ENCODE data around the gene MASP1.

Gene MASP1

DNA sequence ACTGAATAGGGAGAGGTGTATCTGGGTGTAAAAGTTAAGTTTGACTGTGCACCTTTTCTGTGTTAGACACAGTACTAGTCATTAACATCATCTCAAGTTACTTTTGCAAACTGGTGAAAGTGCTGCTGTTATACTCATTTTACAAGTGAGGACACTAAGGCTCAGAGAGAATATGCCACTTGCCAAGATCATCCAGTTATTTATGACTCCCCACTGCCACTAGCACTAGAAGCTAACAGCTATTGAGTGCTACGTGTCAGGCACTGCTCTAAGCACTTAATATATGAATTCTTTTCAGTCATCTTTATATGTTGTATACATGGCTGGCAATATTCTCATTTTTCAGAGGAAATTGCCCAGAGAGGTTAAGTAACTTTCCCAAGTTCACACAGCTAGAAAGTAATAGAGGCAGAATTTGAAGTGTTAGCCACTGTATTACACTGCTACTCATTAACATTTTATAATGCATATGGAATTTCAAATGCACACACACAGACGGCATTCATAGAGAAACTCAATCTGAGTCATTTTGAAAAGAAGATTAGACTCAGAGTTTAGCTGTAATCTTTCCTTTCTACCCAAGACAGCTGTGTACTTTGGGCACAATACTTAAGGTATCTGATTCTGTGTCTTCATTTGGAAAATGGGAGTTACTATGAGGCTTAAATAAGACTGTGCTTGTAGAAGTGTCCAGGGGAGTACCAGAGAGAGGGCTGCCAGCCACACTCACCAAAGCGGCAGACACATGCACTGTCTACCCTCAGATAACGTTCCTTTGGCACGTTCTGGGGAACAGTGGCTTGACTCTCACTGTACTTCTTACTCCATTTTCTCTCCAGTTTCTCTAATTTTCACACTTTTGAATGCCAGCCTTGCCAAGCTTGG is 1.3 kb upstream of the MASP1 start:
- no peak for DNase-seq

DNA sequence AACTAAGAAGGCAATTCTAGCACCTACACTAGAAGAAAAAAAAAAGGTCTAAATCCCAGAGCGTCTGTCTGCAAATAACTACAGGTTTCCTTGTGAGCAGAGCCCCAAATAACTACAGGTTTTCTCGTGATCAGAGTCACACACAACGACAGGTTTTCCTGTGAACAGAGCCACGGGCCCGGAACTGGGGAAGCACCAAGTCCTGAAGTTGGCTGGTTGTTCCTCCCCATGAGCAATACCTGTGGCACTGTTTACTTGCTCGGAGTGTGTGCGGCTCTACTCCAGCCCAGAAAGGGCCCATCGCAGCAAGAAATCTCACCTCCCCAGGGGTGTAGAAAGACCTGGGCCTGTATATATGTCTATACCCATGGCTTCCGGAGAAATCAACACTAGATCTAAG is 644 bp upstream of the MASP1 start:
- DNase-seq: no peak

DNA sequence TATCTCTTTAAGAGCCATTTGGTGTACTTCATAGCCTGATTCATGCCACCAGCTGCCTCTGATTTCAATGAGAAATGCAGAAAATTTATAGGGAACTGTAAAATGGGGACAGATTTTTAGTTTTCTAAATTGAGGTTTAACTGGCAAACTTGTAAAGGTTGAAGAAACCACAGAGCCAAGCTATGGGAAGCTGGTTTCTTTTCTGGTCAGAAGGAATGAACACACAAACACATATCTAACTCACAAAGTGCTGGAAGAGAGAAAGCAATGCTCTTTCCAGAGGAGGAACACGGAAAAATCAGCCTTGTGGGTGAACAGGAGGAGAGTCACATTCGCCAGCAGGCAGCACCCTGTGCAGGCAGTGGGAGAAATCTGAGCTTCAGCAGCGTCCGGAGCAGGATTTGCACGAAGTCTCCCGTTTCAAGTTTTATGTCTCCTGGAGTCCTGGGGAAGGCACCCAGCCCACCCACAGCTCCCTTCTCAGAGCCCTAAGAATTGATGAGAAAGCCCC is 481 bp downstream of the MASP1 start:
- DNase-seq: no peak

DNA sequence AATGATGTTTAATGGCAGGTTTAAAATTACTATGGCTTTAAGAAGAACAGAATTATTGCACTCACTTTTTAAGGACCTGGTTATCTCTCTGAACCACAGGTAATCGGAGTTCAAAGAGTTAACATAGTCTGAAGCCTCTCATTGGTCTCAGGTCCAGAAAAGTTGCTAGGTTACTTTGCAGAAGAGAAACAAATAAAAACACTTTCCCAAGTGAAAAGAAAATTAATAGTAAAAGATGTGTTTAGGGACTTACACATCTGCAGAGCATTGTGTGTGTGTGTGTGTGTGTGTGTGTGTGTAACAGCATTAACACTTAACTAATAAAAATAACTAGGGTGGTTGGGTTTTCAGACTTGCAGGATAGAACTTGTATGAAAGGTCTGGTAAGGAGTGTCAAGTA is 1.0 kb downstream of the MASP1 start:
- no peak for DNase-seq

DNA sequence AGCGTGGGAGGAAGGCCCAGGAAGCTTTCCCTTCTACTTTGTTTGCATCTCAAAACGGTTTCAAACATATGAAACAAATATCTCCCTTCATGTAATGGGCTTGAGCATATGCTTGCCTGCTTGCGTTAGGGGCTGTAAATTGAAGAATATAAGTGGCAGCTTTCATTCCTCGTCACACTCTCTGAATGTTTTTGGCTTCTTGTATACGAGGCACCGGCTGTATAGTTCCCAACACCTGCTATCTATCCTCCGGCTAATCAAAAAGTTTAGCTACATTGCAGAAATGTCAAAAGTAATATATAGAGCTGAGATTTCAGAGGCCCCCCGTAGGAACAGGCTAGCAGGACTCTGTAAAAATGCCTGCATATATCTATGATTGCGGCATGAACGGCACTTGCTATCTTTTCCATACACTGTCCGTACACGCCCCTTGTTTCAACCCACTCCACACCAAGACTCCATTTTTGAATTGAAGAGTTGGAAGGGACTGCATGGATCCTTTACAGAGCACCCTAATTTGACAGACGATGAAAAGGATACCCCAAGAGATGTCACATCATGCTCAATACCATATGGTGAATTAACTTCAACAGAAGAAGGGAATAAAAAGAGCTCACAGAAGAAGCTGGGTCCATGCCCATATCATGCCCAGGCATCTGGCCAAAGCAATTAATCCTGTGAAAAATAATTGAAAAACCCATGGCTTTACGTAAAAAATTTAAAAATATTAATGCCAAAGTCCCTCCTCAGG is 2.5 kb downstream of the MASP1 start:
- no peak for DNase-seq

DNA sequence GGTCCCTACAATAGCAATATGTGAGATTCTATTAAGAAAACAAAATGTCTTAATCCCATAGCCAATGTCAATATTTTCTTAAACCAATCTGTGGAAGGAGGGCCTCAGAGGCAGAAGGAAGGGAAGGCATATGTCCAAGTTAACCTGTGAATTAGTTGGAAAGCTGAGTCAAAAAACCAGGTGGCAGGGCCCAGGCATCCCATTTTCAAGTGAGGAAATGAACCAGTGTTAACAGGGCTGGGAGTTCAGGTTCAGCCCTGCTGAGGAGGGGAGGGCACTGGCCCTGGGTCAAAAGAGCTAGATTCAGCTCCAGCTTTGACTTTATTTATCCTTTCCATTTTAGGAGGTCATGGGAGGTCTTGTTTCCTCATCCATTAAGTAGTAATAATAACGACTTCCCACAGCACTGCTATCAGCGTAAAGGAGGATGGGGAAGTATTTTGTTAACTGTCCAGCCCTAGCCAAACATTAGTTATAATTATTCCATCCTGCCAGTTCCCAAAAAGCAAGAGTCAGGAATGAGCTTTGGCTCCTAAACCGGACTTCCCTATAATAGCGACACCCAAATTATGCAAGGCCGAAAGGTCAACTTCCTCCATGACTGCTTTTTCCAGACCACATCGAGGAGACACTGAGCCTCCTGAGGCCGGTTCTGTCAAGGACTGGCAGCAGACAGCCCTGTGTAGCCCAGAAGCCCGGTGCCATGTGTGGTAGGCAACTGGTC is 3.2 kb downstream of the MASP1 start:
- peak; percentile 81 for DNase-seq

DNA sequence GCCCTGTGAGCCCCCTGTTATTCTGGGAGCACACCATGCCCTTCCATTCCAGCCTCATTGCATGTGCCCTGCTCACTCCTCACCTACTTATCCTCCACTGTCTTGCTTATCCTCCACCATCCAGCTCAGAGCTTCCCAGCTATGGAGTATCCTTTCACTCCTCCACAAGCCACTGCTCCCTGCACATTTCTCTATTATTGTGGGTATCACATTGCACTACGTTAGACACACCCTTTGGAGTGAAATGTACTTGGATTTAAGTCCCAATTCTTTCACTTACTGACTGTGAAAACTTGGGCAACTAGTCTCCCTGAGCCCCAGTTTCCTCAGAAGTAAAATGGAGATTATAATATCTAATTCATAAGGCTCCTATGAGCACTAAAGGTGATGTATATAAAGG is 4.3 kb downstream of the MASP1 start:
- no peak for DNase-seq

DNA sequence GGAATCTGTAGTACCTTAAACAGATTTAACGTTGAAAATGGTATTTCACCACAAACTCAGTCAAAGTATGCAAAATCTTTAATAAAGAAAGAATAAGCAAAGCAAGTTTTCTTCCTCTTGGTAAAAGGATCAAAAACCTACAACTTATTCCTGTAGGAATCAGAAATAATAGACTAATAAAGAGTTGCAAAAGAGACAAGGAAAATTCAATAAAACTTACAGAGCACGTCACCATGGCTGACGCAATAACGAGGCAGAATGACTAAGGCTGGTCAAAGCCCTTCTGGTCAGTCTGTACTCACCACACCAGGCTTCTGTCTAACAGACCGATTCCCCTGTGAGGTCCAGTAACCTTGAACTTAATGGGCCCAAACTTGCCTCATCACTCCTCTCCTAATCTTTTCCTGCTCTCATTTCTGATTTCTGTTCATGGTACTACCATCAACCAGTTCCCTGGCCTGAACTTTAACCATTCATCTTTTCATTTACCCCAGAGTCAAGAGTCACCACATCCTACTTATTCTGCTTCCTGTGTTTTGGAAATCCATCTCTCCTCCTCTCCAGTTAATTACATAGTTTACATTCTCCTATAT is 5.0 kb downstream of the MASP1 start:
- peak; percentile 57 for DNase-seq

DNA sequence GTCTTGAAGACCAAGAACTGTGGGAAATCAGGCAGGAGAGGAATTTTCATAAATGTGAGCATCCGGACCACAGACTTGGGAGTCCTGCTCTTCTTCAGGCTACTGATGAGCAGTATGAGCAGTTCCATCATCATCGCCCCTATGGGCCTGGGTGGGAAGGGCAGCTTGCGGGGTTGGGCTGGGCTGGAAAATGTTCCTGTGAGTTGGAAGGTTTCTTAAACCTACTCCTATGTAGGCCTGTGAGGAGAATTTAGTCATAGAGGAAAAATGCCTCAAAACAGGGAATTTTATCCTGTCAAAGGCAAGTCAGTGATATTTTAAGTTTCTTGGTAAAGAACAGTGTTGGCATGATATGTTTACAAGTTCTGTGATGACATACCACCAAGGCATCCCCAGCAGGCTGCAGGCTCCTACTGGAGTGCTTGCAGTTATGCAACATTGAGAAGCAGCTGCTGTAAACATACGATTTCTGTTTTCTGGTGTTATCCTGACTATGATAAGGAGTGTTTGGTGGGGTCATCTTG is 10.3 kb downstream of the MASP1 start:
- no peak for DNase-seq

DNA sequence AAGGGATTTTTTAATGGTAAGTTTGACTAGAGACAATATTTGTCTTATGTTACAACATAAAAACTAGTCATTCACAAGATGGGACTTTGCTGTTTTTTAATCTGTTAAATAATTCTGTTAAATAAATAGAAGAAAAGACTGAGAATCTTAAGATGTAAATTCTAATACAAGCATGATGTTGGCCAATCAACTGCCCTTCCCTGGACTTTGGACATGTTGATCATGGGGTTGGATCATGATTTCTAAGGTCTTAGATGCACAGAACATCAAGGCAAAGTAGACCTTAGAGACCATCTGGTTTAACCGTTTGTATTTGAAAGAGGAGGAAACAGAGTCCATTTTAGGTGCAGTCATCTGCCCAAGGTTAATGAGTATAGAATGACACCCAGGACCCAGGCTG is 10.9 kb downstream of the MASP1 start:
- no peak for DNase-seq

DNA sequence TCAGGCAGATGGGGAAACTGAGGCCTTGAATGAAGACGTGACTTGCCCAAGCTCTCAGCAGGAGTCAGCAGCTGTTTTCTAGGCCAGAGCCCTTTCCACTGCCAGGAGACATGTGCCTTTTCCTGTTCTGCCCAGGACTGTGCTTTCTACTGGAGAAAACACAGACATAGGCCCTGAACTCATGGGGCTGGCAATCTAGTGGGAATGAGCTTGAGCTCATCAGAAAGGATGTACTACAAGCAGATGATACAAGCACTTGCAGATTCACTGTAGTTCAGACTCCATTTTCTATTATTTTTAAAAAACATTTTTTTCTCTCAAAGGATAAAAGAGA is 14.4 kb downstream of the MASP1 start:
- no peak for DNase-seq

DNA sequence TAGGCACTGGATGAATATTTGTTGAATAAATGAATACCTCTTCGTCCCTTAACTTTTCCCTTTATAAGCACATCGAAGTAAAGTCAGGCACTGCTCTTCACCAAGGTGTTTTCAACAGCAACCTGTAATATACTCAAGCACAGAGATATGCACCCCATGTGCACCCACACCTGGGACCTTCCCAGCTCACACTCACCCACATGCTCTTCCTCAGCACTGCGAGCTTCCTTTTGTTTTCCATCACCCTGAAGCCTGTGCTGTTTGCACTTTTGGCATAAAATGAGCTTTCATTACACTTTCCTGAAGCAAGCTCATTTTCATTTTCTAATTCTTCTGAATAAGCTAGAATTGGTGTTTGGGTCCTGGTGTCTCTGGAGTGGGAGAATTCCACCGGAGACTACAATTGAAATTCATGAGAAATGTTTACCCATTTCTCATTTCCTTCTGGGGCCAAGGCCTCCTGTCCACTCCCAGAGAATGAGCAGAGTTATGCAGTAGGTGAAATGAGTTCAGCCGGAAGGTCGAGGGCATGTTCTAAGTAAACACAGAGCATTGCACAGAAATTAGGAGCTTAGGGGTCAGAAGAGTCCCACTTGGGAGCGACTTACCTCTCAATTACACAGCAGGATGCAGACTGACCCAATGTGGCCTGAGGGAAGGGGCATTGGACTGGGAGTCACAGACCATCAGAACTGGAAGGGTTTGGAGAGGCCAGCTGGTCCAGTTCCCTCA is 15.0 kb downstream of the MASP1 start:
- no peak for DNase-seq

DNA sequence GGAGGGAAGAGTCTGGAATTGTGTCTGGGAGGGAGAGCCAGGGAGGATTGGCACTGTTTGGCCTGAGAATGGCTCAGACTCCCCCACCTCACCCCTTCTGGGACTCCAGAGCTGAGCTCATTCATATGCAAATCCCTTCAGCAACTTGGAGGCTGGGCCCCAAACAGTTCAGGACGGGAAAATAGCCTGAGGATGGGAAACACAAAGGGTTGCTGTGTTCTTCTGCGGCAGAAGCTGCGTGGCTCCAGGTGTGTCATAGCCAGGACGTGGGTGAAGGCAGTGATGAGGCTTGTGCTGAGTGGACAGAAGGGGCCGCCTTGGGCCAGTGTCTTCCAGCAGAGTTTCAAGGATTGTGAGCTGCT is 16.6 kb downstream of the MASP1 start:
- DNase-seq: no peak

DNA sequence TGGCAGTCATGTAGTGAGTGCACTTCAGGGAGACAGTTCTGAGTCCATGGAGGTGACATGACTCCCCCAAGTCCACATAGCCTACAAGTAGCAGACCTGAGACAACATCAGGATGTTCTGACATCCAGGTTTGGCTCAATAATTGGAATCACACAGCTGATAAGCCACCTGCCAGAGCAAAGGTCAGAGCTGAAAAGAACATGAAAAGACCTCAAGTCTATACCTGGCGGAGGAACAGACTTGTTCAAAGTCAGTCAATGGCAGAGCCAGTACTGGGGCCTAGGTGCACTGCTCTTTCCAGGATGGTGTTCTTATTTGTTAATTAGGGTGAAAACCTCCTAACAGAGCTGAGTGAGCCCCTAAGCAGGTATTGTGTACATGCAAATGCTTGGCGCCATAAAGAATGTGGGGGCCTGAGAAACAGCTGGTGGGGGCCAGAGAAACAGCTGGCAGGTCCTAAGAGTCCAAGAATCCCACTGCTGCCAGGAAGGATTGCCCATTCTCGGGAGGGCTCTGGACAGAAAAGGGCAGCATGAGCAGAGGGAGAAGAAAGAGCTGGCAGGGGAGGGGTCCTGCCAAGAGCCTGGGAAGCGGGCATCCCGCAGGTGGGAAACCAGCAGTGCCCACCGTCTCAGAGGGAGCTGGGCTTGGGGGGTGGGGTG is 17.1 kb downstream of the MASP1 start:
- no peak for DNase-seq

DNA sequence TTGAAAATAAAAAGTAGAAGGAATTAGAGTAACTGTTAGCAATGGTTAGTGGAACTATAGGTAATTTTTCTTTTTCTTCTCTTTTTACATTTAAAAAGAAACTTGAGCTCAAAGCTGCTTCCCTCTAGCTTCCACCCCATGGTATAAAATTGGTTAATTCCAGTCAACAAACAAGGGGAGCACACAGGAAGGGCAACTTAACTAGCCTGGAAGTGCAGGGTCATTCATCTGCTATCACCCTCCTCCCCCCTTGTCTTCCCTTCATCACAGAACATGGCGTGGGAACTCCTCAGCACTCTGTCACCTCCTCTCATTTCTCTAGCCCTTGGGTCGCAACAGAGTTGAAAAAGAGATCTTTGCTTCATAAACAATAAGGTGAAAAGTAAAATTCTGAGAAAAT is 20.0 kb downstream of the MASP1 start:
- no peak for DNase-seq

DNA sequence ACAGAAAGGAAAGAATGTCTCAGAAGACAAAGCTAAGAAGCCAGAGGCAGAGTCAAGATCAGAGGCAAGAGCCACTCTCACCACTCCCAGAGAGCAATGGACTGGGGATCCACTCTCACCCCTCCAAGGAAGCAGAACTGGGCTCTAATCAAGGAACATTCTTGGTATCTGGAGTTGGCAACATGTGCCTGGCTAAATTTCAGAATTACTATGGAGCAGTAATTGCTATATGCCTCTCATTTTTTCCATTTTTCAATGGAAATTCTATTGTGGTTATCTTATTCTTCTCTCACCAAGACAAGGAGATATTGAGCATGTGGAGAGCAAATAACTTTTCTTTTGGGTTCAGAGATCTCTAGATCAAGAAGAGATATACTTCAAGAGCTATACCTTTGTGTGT is 22.1 kb downstream of the MASP1 start:
- DNase-seq: no peak

DNA sequence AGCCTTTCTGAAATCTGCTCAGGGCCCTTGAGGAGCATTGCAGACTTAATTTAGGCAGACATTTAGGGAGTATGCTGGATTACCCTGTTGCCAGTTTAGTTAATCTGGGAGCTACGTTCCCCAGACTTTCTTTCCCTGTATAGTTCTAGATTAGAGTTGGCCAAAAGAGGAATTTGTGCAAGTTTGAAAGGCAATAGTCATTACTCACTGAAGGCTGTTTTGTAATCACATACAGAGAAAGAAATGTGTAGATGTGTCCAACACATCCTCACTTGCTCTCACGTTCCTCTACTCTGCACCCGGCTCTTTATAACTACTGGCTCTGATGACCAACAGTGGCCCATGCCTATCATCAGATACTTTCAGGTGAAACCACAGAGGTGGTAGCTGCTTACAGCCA is 24.2 kb downstream of the MASP1 start:
- DNase-seq: no peak

DNA sequence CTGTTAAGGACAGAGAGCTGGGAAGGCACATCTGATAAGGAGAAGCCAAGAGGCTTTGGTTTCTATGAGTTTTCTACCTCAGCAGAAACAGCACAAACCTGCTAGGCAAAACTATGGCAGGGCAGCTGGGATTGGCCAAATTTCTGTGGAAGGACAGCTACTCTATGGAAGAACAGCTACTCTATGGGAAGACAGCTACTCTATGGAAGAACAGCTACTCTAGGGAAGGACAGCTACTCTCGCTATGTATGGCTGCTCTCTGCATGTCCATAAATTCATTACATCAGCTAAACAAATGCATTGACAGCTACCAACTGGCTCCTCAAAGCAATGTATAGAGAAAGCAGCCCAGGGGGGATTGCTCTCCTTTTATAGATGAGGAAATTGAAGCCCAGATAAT is 24.8 kb downstream of the MASP1 start:
- no peak for DNase-seq

DNA sequence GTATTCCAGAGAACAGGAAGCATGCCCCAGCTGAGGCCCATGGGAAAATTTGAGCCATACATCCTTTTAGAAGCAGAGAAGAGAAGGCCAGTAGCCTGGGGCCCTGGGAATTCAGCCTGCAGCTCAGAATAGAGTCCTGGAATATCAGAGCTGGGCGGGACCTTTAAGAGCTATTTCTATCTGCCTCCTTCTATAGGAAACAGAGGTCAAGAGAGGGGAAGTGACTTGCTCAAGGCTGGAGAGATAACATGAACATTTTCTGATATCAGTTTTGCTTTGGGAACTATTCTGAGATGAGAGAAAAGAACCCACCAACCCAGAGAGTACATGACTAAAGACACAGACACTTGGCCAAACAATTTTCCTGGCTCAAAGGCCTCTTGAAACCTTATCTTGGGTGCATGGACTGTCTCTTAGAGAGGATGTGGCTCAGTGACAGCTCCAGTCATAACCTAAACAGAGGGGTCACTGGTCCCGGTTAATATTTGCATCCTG is 26.0 kb downstream of the MASP1 start:
- no peak for DNase-seq

DNA sequence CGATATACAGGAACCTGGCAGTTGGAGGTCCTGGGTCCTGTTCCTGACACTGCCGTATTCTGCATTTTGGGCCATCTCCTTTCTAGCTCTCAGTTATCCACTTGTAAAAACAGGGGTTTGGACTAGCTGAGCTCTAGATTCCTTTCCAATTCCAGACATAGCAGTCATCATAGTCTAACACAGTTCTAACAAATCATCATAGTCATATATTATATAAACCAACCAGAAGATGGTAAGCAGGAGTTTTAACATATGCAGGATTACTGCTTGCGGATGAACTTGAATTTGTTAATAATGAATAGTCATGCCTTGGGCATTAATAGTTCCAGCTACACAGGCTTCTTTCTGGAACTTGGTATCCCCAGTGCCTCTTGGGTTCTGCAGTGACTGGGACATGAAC is 26.6 kb downstream of the MASP1 start:
- no peak for DNase-seq

DNA sequence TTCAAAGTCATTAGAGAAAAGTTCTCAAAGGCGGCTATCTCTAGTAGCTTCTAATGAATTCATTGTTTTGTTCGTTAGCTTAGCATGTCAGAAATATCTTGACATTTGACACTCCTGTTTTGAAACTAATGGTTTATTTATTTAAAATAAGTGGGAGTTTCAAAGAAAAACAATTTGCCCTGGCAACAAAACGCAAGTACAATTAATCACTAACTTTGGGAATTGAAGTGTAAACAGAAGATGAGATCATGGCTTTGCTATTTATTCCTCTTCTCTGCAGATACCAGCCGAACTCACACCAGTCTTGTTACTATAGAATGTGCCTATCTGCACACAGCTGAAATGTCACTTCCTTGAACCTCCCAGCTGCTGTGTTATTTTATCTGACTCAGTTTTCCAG is 27.5 kb downstream of the MASP1 start:
- DNase-seq: no peak

DNA sequence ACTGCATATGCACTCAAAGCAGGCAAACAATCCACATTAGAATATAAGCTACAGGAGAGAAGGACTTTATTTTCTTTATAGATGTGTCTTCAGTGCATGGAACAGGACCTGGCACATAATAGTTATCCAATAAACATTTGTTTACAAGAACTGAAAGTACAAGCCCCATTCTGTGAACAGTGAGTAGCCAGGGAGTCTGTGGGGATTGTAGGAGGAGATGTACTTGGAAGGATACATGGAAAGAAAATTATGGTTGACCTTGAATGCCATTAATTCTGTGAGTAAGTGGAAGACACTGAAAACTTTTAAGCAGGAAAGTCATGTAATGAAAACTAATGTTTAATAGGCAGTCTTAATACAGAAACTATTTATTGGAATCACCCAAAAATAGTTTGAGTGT is 28.3 kb downstream of the MASP1 start:
- DNase-seq: no peak
